WI38 (cell line): ENCODE results near the gene KPNA4.

Experiments
- H3K4me3 ChIP-seq: 2 replicates; pipeline ENCODE4 v1.5.1; 2011; ENCODE audit warnings: low read depth, mild to moderate bottlenecking, control low read depth, low read length
- TF ChIP-seq, protein P1 (sequence below): IDR thresholded peaks from 2 replicates; pipeline ENCODE4 v1.5.1; 2012; ENCODE audit warnings: low read depth, mild to moderate bottlenecking, control low read depth, low read length

Gene KPNA4

DNA sequence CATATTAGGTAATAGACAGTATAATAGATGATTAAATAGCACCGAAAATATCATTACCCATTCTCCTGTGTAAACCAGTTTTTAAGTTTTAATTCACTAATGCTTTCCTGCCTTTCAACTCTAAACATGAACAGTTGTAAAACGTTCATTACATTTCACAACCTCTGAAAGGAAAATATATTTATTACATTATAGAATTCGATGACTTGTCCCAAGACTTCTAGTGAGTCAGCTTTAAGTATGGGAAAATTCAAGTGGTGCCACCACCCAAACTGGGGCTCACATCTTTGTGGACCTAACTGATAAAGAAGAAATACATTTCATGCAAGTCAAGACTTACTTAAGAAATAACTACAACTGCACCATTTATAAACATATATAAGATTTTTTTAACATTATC is 117.8 kb downstream of the KPNA4 start:
- peak overlapping the region; percentile 87 for H3K4me3 ChIP-seq

DNA sequence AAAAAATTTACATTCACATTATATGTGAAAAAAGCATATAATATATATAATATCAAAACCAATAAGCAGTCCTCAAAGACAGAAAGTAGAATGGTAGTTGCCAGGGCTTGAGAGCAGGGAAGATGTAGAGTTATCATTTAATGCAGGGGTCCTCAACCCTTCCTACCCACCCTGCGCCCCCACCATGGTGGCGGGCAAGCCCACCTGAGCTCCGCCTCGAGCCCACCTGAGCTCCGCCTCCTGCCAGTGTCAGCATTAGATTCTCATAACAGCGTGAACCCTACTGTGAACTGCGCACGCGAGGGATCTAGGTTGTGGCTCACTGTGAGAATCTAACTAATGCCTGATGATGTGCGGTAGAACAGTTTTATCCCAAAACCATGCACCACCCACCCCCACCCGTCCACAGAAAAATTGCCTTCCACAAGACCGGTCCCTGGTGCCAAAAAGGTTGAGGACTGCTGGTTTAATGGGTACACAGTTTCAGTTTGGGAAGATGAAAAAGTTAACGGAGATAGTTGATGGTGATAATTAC is 118.8 kb downstream of the KPNA4 start:
- H3K4me3 ChIP-seq, result no peak overlapping the region
- TF ChIP-seq, protein P1, sequence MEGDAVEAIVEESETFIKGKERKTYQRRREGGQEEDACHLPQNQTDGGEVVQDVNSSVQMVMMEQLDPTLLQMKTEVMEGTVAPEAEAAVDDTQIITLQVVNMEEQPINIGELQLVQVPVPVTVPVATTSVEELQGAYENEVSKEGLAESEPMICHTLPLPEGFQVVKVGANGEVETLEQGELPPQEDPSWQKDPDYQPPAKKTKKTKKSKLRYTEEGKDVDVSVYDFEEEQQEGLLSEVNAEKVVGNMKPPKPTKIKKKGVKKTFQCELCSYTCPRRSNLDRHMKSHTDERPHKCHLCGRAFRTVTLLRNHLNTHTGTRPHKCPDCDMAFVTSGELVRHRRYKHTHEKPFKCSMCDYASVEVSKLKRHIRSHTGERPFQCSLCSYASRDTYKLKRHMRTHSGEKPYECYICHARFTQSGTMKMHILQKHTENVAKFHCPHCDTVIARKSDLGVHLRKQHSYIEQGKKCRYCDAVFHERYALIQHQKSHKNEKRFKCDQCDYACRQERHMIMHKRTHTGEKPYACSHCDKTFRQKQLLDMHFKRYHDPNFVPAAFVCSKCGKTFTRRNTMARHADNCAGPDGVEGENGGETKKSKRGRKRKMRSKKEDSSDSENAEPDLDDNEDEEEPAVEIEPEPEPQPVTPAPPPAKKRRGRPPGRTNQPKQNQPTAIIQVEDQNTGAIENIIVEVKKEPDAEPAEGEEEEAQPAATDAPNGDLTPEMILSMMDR, result no peak

More for the DNA sequence above, 117.8 kb downstream of the KPNA4 start:
- TF ChIP-seq, protein P1, result no peak

DNA sequence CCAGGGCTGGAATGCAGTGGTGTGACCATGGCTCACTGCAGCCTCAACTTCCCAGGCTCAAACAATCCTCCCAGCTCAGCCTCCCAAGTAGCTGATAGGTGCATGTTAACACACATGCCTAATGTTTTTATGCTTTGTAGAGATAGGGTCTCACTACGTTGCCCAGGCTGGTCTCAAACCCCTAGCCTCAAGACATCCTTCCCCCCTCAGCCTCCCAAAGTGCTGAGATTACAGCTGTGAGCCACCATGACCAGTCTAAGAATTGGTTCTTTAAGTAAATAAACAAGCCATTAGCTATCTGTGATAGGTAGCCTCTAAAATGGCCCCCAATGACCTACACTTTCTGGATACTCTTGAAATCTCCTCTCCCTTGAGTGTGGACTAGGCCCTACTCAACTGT is 119.5 kb downstream of the KPNA4 start:
- no peak overlapping the region for H3K4me3 ChIP-seq
- TF ChIP-seq, protein P1, result no peak
